ENCODE results near the gene XYLT1.
A peak's percentile ranks its signal among the peaks of the same experiment; 100 is the strongest.

XYLT1 gene

DNA sequence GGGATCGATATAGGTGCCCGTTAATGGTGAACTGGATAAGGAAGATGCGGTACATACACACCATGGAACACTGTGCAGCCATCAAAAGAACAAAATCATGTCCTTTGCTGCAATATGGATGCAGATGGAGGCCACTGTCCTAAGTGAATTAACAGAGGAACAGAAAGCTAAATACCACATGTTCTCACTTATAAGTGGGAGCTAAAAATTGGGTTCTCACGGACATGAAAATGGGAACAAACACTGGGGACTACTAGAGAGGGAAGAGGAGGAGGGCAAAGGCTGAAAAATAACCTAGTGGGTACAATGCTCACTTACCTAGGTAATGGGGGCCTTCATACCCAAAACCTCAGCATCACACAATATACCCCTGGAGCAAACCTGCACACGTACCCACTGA lies 302.6 kb downstream of the XYLT1 start:
- no peak for DNase-seq

- DNase-seq: no peak
Observed at GRCh38 chr16:17166095-17166494, 304.7 kb downstream of the XYLT1 start.

GRCh38 chr16:17162560-17162959 lies 308.2 kb downstream of the XYLT1 start:
- DNase-seq: no peak

GRCh38 chr16:17160920-17161431 lies 309.8 kb downstream of the XYLT1 start:
- no peak for DNase-seq

DNA sequence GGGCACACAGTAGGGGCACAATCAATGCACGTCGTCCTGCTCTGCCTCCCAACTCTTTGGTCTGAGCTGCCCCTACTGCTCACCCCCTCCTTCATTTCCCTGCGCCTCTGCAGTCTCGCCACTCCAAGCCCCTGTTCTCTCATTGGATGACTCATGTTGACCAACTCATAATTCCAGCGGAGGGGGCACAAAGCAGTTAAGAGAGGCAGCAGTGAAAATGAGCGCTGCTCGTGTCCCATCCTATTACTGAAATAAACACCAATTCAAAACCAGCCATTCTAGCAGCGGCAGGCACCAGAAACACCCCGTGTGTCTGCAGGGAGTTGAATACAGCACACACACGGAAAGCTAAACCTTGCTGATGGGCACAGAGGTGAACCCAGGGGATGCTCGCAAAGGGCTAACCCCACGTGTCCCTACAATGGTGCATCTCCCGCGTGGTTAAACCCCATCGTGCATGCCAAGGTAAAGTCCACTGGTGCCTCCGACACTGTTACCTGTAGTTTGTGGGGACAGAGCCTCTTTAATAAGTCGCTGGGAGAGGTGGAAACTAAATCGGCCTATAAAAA lies 310.4 kb downstream of the XYLT1 start:
- DNase-seq: no peak

GRCh38 chr16:17159617-17160016 lies 311.1 kb downstream of the XYLT1 start:
- DNase-seq: no peak

- DNase-seq: no peak
Observed at GRCh38 chr16:17155936-17156335, 314.8 kb downstream of the XYLT1 start.

GRCh38 chr16:17155485-17155884 lies 315.3 kb downstream of the XYLT1 start:
- no peak for DNase-seq

GRCh38 chr16:17154981-17155380 lies 315.8 kb downstream of the XYLT1 start:
- no peak for DNase-seq

- DNase-seq: no peak
Observed at GRCh38 chr16:17152311-17152710, 318.4 kb downstream of the XYLT1 start.

- DNase-seq: no peak
Observed at GRCh38 chr16:17151335-17151734, 319.4 kb downstream of the XYLT1 start.

- peak; percentile 32 for DNase-seq
Observed at GRCh38 chr16:17149904-17150483, 320.8 kb downstream of the XYLT1 start.

- DNase-seq: no peak
Observed at GRCh38 chr16:17147942-17148341, 322.8 kb downstream of the XYLT1 start.

GRCh38 chr16:17145029-17145428 lies 325.7 kb downstream of the XYLT1 start:
- no peak for DNase-seq

DNA sequence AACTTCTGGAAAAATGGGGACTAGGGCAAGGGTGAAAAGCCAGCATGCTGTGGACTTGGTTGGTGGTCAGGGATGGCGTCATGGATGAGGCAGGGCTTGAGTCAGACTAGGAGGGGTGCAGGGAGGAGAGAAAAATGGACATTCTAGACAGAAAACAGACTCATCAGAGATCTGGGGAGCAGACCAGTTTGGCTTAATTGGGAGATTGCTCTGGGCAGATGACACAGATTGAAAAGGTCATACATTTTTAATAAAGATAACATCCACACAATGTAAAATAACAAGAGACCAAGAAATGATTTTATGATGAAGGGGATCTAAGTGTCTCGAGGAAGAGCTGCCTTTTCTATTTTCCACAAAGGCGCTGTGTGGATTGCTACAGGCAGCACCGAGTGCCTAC lies 326.3 kb downstream of the XYLT1 start:
- no peak for DNase-seq

DNA sequence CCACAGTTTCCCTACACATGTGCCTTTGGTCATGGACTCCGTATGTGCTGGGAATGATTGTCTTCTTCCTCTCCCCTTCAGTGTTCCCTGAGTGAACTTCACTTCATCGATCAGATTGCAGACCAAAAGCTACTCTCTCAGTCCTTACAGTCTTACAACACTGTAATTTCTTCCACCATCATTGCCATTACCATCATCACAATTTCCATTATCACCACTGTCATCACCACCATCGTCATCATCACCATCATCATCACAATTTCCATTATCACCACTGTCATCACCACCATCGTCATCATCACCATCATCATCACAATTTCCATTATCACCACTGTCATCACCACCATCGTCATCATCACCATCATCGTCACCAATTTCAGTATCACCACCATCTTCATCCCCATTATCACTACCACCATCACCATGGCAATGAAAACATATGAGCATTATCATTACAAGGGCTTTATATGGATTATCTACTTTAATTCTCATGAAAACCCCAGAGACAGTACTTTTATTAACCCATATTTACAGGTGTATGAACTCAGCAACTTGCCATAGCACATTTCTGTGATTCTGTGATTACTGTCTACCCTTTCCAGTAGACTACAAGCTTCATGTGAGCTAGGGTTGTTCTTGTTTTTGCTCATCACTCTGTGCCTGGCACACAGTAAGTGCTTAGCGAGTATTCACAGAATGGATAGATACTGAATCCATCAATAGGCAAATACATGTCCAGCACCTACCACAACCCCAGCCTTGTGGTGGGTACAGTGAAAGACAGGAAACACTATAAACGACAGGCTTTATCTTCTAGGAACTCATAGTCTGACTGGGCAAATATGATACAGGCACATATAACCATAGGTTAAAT lies 327.0 kb downstream of the XYLT1 start:
- DNase-seq: no peak

DNA sequence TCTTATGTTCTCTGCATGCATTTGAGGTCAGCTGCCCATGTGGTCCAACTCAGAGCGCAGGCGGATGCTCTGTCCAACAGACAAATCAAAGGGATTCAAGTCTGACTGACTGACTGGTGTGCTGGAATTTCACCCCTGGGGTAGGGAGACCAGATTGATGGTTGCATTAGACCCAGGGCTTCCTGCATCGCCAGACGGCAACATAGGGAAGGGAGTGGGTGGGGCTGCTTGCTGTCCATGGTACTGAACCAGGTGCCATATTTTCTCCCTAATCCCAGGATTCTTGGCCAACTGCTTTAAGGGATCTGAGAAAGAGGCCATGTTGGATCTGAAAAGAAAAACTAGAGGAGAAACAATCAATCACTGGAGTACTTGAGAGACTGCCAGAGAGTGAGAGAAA lies 332.0 kb downstream of the XYLT1 start:
- no peak for DNase-seq

GRCh38 chr16:17135439-17135838 lies 335.3 kb downstream of the XYLT1 start:
- no peak for DNase-seq

DNA sequence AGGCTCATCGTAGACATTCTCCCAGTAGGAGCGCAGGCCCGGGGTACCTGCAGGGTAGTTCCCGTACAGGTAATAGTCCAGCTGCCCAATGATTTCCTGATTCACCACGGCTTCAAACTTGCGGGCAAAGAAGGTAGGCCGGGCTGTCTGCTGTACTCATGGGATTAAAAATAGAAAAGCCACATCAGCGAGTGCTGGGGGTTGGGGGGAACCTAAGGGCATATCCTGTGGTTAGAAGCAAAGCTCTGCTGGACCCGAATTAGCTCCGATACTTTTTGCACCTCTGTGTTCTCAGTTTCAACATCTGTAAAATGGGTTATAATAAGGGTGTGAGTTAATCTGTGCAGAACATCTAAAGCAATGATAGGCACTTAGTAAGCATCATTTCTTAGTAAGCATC lies 336.2 kb downstream of the XYLT1 start:
- peak; percentile 55 for DNase-seq

DNA sequence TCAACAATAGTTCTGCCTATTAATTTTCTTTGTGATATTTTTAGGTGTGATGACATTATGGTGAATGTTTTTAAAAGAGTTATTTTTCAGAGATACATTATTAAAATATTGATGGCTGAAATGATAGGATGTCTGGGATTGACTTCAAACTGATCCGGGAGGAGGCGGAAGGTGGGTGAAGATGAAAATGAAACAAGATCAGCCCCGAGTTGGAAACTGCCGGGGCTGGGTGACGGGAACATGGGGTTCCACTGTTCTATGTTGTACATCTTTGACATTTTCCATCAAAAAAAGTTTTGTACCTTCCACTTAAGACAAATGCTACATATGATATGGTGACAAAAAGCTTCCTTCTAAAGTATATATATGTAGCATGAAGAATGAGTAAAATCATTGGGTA lies 336.9 kb downstream of the XYLT1 start:
- DNase-seq: no peak

DNA sequence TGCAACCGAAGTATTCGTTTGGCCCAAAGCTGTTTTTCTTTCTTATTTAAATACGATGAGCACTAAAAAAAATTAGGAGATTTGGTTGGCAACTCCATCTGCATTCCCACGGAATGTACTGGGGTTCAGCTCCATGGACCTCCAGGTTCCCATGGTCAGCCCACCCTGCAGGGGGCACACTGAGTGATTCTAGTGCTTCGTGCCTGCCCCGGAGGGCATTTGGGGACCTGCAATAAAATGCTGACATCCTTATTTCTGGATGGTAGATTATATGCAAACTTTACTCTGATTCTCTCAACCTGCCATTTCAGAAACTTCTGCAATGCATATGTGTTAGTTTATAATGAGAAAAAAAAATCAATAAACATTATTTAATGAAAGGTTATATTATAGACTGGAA lies 339.4 kb downstream of the XYLT1 start:
- no peak for DNase-seq

DNA sequence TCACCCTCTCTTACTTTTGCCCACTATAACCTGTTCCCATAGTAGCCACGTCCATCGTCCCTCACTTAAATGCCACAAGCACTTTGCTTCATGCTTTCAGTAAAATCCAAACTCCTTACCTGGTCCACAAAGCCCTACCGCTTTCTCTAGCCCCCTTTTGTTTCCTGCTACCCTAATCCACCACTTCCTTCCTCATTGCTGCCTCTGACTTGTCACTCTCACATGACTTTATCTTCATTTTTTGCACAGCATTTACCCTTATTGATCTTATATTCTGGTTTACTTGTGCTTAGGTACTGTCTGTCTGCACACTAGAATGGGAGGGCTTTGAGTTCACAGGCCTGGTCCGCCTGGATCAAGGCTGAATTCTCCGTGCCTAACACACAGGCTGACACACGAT lies 340.0 kb downstream of the XYLT1 start:
- DNase-seq: no peak

DNA sequence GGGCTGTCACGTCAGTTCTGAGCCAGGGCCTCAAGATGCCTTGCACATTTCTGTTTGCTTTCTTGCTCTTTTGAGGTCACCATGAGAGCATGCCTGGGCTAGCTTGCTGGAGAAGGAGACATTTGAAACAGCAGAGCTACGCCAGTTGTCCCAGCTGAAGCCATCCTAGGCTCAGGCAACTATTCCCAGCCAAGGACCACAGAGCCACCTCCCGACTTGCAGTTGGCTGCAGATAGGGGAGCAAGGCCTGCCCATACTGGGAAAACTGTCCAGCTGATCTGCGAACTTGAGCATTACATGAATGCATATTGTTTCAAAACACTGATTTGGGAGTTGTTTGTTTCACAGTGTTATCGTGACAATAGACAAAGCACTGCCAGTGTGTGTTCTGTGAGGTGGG lies 340.8 kb downstream of the XYLT1 start:
- no peak for DNase-seq

DNA sequence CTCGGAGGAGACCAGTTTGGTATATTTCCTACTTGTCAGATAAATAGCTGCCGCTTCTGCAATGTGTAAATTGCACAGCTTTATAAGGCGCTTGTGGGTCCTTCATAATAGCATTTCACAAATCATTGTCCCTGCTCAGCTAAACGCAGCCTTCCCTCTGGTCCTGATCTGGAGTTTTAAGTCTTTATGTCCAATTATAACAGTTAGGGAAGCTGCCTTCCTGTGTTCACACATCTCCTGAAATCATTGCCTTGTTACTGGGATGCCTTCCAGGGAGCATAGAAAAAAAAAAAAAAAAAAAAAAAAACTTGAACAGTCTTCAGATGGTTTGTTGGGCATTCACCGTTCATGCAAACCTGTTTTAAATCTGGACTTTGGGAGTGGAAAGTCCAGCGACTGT lies 342.0 kb downstream of the XYLT1 start:
- no peak for DNase-seq
